HCT116 (cell line): ENCODE data around the gene OPRL1. TPM values are rescaled to one million over a fixed set of nuclear protein-coding genes. Genes with fewer than 3 reads are reported as not detected.

Experiments used
- ATAC-seq: fragments of 200-7000 bp; cut with Tn5 transposase; 2 replicates; pipeline ENCODE4 v1.9.1; 2020; ENCODE audit warnings: mild to moderate bottlenecking, moderate library complexity
- BruUV-seq: library from RNA; stranded (reverse); fragments of 400-500 nt; replicated peaks from 2 replicates; lab custom pipeline; 2021; lab: Mats Ljungman, UMichigan
- CTCF ChIA-PET: fragments of 300-600 bp; sonication (Branson Sonifier 250); formaldehyde crosslinking; loops from one replicate; lab custom pipeline; 2021; ENCODE audit warnings: antibody characterized with exemption; lab: Charles Lee
- POLR2A ChIA-PET: fragments of 300-600, 350-600 bp; sonication (Branson Sonifier 250); formaldehyde crosslinking; loops from one replicate; lab custom pipeline; 2021; ENCODE audit warnings: antibody characterized with exemption; lab: Charles Lee
- RAD21 ChIA-PET, 2 experiments: fragments of 300-600 bp; sonication (Branson Sonifier 250); formaldehyde crosslinking; loops; one replicate each; lab custom pipeline; 2023; ENCODE audit warnings: low total read pairs in 2 of 2; ENCODE audit not compliant: uncharacterized antibody in 2 of 2, unreplicated experiment in 2 of 2, low non-redundant PET in 1 of 2; lab: Charles Lee
- DNase-seq: peaks from one replicate; pipeline ENCODE4 v3.0.0-alpha.2; 2010; ENCODE audit warnings: low read depth, low spot score
- H2AFZ ChIP-seq: fragments of 200-600 bp; shearing (Covaris generic), sonication (generic); 2 replicates; pipeline ENCODE4 v1.6.1; 2017; ENCODE audit warnings: low read depth, mixed run types, mixed read lengths, antibody characterized with exemption, low read length; ENCODE audit not compliant: poor library complexity, severe bottlenecking
- H3K27ac ChIP-seq: 2 replicates; pipeline ENCODE4 v1.5.1; 2012; ENCODE audit warnings: low read depth, low read length
- H3K27me3 ChIP-seq: fragments of 200-600 bp; sonication (generic); 2 replicates; pipeline ENCODE4 v1.6.1; 2016; ENCODE audit warnings: mixed run types, low read length, mixed read lengths; ENCODE audit not compliant: insufficient read depth
- H3K36me3 ChIP-seq, 2 experiments: fragments of 200-500 bp in 1 of 2; fragments of 200-600 bp in 1 of 2; sonication (Bioruptor generic) in 1 of 2; sonication (generic) in 1 of 2; 2 replicates each; pipeline versions ENCODE4 v1.5.1 to v1.6.1; 2014 to 2016; ENCODE audit warnings: low read length in 2 of 2, inconsistent platforms in 1 of 2, mixed read lengths in 1 of 2, mixed run types in 1 of 2; ENCODE audit not compliant: insufficient read depth in 2 of 2, control insufficient read depth in 1 of 2
- H3K4me1 ChIP-seq, 2 experiments: fragments of 200-600 bp in 1 of 2; sonication (generic) in 1 of 2; 2 replicates each; pipeline versions ENCODE4 v1.5.1 to v1.6.1; 2012 to 2017; ENCODE audit warnings: low read length in 2 of 2, inconsistent platforms in 1 of 2, mild to moderate bottlenecking in 1 of 2, mixed read lengths in 1 of 2, mixed run types in 1 of 2, moderate library complexity in 1 of 2; ENCODE audit not compliant: insufficient read depth in 2 of 2, control insufficient read depth in 1 of 2
- H3K4me2 ChIP-seq: fragments of 200-600 bp; sonication (generic); 2 replicates; pipeline ENCODE4 v1.6.1; 2017; ENCODE audit warnings: mixed run types, low read length, mixed read lengths
- H3K4me3 ChIP-seq, 2 experiments: fragments of 200-600 bp in 1 of 2; sonication (generic) in 1 of 2; replicated peaks in 1 of 2; 2 replicates each; pipeline ENCODE4 v1.5.1; 2011 to 2016; ENCODE audit warnings: low read length in 2 of 2, control low read depth in 1 of 2, low read depth in 1 of 2, mild to moderate bottlenecking in 1 of 2, mixed read lengths in 1 of 2, mixed run types in 1 of 2
- H3K79me2 ChIP-seq: fragments of 200-600 bp; sonication (generic); 2 replicates; pipeline ENCODE4 v1.6.1; 2017; ENCODE audit warnings: mild to moderate bottlenecking, mixed run types, low read length, moderate library complexity, mixed read lengths; ENCODE audit not compliant: insufficient read depth
- H3K9ac ChIP-seq: fragments of 200-600 bp; sonication (generic); 2 replicates; pipeline ENCODE4 v1.6.1; 2016; ENCODE audit warnings: low read length, mixed read lengths
- H3K9me2 ChIP-seq: fragments of 200-600 bp; sonication (generic), shearing (Covaris generic); 2 replicates; pipeline ENCODE4 v1.6.1; 2017; ENCODE audit warnings: mixed run types, mild to moderate bottlenecking, moderate library complexity; ENCODE audit not compliant: insufficient read depth
- H3K9me3 ChIP-seq, 2 experiments: fragments of 200-500 bp in 1 of 2; fragments of 200-600 bp in 1 of 2; sonication (Bioruptor generic) in 1 of 2; sonication (generic) in 1 of 2; 2 replicates each; pipeline ENCODE4 v1.6.1; 2014 to 2017; ENCODE audit warnings: low read length in 2 of 2, mixed read lengths in 2 of 2, inconsistent platforms in 1 of 2, low read depth in 1 of 2, mild to moderate bottlenecking in 1 of 2, mixed run types in 1 of 2, moderate library complexity in 1 of 2; ENCODE audit not compliant: control insufficient read depth in 1 of 2, insufficient read depth in 1 of 2
- H4K20me1 ChIP-seq: fragments of 200-600 bp; sonication (generic), shearing (Covaris generic); 2 replicates; pipeline ENCODE4 v1.6.1; 2017; ENCODE audit warnings: mixed run types, mild to moderate bottlenecking, moderate library complexity; ENCODE audit not compliant: insufficient read depth
- CEBPB ChIP-seq: IDR thresholded peaks from 2 replicates; pipeline ENCODE4 v1.6.1; 2012; ENCODE audit warnings: low read depth
- EZH2 ChIP-seq: fragments of 200-600 bp; sonication (generic); IDR thresholded peaks from 2 replicates; pipeline ENCODE4 v1.6.1; 2017; ENCODE audit warnings: antibody characterized with exemption, mixed run types
- FOSL1 ChIP-seq: IDR thresholded peaks from 2 replicates; pipeline ENCODE4 v1.6.1; 2012; ENCODE audit warnings: low read depth
- POLR2AphosphoS5 ChIP-seq: IDR thresholded peaks from 2 replicates; pipeline ENCODE4 v1.6.1; 2011; ENCODE audit warnings: mild to moderate bottlenecking, low read depth, low read length, moderate library complexity
- SIN3A ChIP-seq: IDR thresholded peaks from 2 replicates; pipeline ENCODE4 v1.6.1; 2012; ENCODE audit warnings: low read depth
- TCF7L2 ChIP-seq: IDR thresholded peaks from 2 replicates; pipeline ENCODE4 v1.7.0; 2011; ENCODE audit warnings: borderline replicate concordance, inconsistent platforms; ENCODE audit not compliant: insufficient read depth, insufficient read length; ENCODE audit errors: extremely low read depth
- YY1 ChIP-seq: IDR thresholded peaks from 2 replicates; pipeline ENCODE4 v1.6.1; 2011; ENCODE audit warnings: low read length, low read depth, moderate library complexity, mild to moderate bottlenecking; ENCODE audit not compliant: insufficient replicate concordance; ENCODE audit errors: extremely low read depth
- ZFX ChIP-seq: fragments of 450-650 bp; IDR thresholded peaks from 2 replicates; pipeline ENCODE4 v1.6.1; 2017
- intact Hi-C: fragments of 100-400 bp; cut with micrococcal nuclease; formaldehyde crosslinking; loops from 2 replicates; pipeline ENCODE4 v1.10.0; 2022
- total RNA-seq: library from RNA; stranded (reverse); gene quantifications from one replicate; pipeline ENCODE4 v1.2.1, GENCODE V29; 2021; ENCODE audit not compliant: unreplicated experiment
- TF ChIP-seq, protein P1 (sequence below): IDR thresholded peaks from 2 replicates; pipeline ENCODE4 v1.6.1; 2012
- TF ChIP-seq, protein P2 (sequence below): IDR thresholded peaks from 2 replicates; pipeline ENCODE4 v1.6.1; 2012; ENCODE audit warnings: low read depth
- TF ChIP-seq, protein P3 (sequence below), 3 experiments: fragments of 200-600 bp in 1 of 3; sonication (generic) in 1 of 3; IDR thresholded peaks in 2 of 3; conservative IDR thresholded peaks in 1 of 3; 2 replicates each; pipeline ENCODE4 v1.5.1; 2012 to 2017; ENCODE audit warnings: low read depth in 2 of 3, low read length in 2 of 3, antibody characterized with exemption in 1 of 3, borderline replicate concordance in 1 of 3, control low read depth in 1 of 3, mild to moderate bottlenecking in 1 of 3, mixed read lengths in 1 of 3, mixed run types in 1 of 3, moderate library complexity in 1 of 3; ENCODE audit not compliant: insufficient read depth in 1 of 3
- TF ChIP-seq, protein P4 (sequence below): IDR thresholded peaks from 2 replicates; pipeline ENCODE4 v1.6.1; 2012

Gene OPRL1
- total RNA-seq, 1 experiment from 2014 or later, result 1.6 TPM

DNA sequence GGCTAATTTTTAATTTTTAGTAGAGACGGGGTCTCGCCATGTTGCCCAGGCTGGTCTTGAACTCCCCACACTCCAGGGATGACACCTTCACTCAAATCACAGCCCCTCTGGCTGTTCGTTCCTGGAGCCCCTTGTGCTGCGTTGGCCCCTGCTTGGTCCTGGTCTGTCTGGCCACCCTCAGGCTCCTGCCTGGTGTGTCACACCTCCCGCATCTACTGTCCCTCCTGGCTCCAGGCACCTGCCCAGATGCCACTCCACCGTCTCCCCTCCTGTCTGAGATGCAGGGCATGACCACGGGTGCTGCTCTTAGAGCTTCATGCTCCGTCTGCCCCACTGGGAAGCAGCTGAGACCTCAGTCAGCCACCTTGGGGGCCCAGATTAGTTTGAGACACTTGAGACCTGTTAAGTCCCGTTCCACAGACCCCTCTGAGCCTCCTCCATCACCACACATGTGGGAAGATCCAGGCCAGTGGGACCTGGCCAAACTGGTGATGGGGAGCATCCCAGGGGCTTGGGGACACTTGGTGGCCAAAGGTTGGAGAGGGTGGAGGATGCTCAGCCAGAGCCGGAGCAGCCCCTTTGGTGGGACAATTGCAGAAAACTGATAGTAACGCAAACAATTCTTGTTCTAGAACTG is 49.4 kb downstream of the OPRL1 start:
- intact Hi-C loops, result no loop called here
- Histone ChIP-seq H3K4me3 (no peak overlapping the region), H3K4me2 (no peak overlapping the region), H3K27ac (no peak overlapping the region), H3K9me3 (no peaks in the 10 kb centered on the region), H3K4me1 (no peaks in the 10 kb centered on the region), H3K27me3 (no peaks in the 10 kb centered on the region), H2AFZ (no peak overlapping the region), H3K79me2 (no peaks in the 10 kb centered on the region), H3K9ac (no peak overlapping the region), H3K36me3 (no peaks in the 10 kb centered on the region), H4K20me1 (no peaks in the 10 kb centered on the region), H3K9me2 (no peaks in the 10 kb centered on the region)
- ATAC-seq (no peak), DNase-seq (no peak)
- no peak for TF ChIP-seq FOSL1
- TF ChIP-seq, protein P1, sequence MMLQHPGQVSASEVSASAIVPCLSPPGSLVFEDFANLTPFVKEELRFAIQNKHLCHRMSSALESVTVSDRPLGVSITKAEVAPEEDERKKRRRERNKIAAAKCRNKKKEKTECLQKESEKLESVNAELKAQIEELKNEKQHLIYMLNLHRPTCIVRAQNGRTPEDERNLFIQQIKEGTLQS, result no peak
- TF ChIP-seq, protein P2, sequence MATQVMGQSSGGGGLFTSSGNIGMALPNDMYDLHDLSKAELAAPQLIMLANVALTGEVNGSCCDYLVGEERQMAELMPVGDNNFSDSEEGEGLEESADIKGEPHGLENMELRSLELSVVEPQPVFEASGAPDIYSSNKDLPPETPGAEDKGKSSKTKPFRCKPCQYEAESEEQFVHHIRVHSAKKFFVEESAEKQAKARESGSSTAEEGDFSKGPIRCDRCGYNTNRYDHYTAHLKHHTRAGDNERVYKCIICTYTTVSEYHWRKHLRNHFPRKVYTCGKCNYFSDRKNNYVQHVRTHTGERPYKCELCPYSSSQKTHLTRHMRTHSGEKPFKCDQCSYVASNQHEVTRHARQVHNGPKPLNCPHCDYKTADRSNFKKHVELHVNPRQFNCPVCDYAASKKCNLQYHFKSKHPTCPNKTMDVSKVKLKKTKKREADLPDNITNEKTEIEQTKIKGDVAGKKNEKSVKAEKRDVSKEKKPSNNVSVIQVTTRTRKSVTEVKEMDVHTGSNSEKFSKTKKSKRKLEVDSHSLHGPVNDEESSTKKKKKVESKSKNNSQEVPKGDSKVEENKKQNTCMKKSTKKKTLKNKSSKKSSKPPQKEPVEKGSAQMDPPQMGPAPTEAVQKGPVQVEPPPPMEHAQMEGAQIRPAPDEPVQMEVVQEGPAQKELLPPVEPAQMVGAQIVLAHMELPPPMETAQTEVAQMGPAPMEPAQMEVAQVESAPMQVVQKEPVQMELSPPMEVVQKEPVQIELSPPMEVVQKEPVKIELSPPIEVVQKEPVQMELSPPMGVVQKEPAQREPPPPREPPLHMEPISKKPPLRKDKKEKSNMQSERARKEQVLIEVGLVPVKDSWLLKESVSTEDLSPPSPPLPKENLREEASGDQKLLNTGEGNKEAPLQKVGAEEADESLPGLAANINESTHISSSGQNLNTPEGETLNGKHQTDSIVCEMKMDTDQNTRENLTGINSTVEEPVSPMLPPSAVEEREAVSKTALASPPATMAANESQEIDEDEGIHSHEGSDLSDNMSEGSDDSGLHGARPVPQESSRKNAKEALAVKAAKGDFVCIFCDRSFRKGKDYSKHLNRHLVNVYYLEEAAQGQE, result no peak
- TF ChIP-seq, protein P3, sequence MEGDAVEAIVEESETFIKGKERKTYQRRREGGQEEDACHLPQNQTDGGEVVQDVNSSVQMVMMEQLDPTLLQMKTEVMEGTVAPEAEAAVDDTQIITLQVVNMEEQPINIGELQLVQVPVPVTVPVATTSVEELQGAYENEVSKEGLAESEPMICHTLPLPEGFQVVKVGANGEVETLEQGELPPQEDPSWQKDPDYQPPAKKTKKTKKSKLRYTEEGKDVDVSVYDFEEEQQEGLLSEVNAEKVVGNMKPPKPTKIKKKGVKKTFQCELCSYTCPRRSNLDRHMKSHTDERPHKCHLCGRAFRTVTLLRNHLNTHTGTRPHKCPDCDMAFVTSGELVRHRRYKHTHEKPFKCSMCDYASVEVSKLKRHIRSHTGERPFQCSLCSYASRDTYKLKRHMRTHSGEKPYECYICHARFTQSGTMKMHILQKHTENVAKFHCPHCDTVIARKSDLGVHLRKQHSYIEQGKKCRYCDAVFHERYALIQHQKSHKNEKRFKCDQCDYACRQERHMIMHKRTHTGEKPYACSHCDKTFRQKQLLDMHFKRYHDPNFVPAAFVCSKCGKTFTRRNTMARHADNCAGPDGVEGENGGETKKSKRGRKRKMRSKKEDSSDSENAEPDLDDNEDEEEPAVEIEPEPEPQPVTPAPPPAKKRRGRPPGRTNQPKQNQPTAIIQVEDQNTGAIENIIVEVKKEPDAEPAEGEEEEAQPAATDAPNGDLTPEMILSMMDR (IDR thresholded peaks at IDR 0.05 in 2 of 3, conservative IDR thresholded peaks at IDR 0.05 in 1 of 3; ENCODE audit: borderline replicate concordance in 1 of 3, insufficient read depth in 1 of 3, low read depth in 2 of 3, low read length in 2 of 3), result no peak
- TF ChIP-seq, protein P4, sequence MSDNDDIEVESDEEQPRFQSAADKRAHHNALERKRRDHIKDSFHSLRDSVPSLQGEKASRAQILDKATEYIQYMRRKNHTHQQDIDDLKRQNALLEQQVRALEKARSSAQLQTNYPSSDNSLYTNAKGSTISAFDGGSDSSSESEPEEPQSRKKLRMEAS, result no peak
- no peak for TF ChIP-seq CEBPB
- no peak for TF ChIP-seq TCF7L2
- TF ChIP-seq SIN3A, result no peak
- no peak for TF ChIP-seq POLR2AphosphoS5
- no peak for TF ChIP-seq ZFX
- no peak for TF ChIP-seq EZH2
- TF ChIP-seq YY1, result no peak
- ChIA-PET CTCF (no interaction called here), POLR2A (no interaction called here), RAD21 (no interaction called here)
- no TSS peak for BruUV-seq
